Measurements from ENCODE around the gene DPP7.
A peak's percentile ranks its signal among the peaks of the same experiment; 100 is the strongest.
"Not testable (repeated sequence)": the region's sequence is repeated elsewhere in the genome, so short reads cannot be mapped to it uniquely, and the experiment has no call there.

The DPP7 gene

GRCh38 chr9:137128862-137129455 lies 14.4 kb upstream of the DPP7 start:
- peak; percentile 17 for DNase-seq

- peak; percentile 39 for DNase-seq
Measured at GRCh38 chr9:137128158-137128861, 13.8 kb upstream of the DPP7 start.

GRCh38 chr9:137127301-137128157 lies 13.0 kb upstream of the DPP7 start:
- DNase-seq: peak; percentile 28

DNA sequence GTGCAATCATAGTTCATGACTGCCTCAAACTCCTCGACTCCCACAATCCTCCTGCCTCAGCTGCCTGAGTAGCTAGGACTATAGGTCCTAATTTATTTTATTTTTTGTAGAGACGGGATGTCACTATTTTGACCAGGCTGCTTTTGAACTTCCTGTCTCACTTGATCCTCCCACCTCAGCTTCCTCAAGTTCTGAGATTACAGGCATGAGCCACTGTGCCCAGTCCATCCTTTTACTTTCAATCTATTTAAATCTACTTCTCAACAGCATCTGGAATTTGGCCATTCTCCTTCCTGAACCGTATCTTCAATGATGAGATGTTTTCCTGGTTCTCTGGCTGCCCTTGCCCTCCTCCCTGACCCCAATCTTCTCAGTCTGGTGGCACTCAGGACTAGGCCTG lies 12.3 kb upstream of the DPP7 start:
- no peak for DNase-seq

DNA sequence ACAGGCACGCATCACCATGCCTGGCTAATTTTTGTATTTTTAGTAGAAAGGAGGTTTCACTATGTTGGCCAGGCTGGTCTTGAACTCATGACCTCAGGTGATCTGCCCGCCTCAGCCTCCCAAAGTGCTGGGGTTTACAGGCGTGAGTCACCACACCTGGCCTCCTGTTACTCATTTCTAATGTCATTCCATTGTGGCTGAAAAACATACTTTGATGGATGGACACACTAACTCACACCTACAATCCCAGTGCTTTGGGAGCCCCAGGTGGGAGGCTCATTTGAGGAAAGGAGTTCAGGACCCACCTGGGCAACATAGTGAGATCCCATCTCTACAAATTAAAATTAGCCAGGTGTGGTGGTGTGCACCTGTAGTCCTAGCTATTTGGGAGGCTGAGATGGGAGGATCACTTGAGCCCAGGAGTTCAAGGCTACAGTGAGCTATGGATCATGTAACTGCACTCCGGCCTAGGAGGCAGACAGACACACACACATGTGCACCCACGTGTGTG lies 9.5 kb upstream of the DPP7 start:
- not testable (repeated sequence) for DNase-seq

DNA sequence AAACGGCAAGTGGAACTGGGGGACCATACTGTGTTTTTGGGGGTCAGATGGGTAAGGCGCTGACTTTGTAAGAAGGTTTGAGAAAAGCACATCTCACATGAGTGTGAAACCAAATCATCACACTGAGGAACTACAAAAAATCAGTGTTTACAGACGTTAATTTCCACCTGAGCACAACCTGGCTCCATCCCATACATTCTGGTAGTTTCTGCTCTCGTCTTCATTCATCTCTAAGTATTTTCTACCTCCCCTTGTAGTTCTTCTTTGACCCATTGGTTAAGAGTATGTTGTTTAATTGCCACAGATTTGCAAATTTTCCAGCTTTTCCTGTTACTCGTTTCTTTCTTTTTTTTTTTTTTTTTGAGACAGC lies 8.9 kb upstream of the DPP7 start:
- DNase-seq: no peak

- not testable (repeated sequence) for DNase-seq
Measured at GRCh38 chr9:137122796-137123467, 8.4 kb upstream of the DPP7 start.

- DNase-seq: not testable (repeated sequence)
Measured at GRCh38 chr9:137121927-137122795, 7.6 kb upstream of the DPP7 start.

GRCh38 chr9:137118092-137118603 lies 3.6 kb upstream of the DPP7 start:
- not testable (repeated sequence) for DNase-seq

- no peak for DNase-seq
Measured at GRCh38 chr9:137117269-137117731, 2.8 kb upstream of the DPP7 start.

DNA sequence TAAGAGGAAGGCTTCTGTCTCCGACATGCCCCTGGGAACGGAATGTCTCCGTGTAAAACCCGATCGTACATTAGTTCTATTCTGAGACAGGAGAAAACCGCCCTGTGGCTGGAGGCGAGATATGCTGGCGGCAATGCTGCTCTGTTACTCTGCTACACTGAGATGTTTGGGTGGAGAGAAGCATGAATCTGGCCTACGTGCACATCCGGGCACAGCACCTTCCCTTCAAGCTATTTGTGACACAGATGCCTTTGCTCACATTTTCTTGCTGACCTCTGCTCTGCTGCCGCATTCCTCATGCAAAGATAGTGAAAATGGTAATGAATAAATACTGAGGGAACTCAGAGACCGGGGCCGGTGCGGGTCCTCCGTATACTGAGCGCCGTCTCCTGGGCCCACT lies 2.2 kb upstream of the DPP7 start:
- DNase-seq: no peak

GRCh38 chr9:137116027-137116507 lies 1.5 kb upstream of the DPP7 start:
- DNase-seq: no peak

GRCh38 chr9:137115394-137116026 lies 977 bp upstream of the DPP7 start:
- DNase-seq: no peak

DNA sequence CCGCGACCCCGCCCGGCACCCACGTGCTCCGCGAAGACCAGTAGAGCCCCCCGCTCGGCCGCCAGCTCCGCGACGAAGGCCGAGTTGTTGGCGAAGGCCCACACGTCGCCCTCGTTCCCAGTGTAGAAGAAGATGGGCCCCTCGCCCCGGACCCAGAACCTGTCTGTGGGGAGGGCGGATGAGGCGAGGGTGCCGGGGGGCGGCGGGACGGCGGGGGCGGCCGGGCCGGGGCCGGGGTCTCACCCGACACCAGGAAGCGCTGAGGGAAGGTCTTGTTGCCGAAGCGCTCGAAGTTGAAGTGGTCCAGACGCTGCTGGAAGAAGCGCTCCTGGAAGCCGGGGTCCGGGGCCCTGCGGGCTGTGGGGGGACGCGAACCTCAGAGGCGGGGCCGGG lies 317 bp downstream of the DPP7 start:
- DNase-seq: no peak

DNA sequence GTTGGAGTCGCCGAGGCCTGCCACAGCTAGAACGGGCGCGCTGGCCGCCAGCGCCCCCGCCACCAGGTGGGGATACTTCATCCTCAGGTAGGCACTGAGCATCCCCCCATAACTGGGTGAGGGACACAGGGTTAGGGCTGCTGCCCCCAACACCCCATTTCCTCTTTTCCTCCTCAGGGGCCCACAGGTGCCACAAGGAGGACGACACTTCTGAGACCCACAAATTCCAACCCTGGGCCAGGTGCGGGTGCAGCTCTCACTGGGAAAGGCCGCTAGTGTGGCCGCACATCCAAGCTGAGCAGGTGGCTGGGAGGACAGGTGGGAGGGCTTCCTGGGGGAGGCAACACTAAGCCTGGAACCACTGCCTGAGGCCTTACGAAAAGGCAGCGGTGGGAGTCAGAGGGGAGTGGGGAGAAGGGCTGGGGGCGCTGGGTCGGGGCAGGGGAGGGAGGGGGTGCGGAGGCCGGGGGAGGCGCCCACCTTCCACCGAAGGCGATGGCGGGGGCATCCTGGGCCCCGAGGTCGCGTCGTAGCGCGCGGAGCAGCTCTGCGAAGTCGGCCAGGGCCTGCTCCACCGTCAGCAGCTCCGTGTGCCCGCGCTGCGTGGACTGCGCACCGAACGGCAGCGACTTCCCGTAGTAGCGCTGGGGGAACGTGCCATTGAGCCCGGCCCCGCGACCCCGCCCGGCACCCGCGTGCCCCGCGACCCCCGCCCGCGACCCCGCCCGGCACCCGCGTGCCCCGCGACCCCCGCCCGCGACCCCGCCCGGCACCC lies 961 bp downstream of the DPP7 start:
- peak; percentile 37 for DNase-seq

GRCh38 chr9:137112564-137113384 lies 1.8 kb downstream of the DPP7 start:
- DNase-seq: no peak

DNA sequence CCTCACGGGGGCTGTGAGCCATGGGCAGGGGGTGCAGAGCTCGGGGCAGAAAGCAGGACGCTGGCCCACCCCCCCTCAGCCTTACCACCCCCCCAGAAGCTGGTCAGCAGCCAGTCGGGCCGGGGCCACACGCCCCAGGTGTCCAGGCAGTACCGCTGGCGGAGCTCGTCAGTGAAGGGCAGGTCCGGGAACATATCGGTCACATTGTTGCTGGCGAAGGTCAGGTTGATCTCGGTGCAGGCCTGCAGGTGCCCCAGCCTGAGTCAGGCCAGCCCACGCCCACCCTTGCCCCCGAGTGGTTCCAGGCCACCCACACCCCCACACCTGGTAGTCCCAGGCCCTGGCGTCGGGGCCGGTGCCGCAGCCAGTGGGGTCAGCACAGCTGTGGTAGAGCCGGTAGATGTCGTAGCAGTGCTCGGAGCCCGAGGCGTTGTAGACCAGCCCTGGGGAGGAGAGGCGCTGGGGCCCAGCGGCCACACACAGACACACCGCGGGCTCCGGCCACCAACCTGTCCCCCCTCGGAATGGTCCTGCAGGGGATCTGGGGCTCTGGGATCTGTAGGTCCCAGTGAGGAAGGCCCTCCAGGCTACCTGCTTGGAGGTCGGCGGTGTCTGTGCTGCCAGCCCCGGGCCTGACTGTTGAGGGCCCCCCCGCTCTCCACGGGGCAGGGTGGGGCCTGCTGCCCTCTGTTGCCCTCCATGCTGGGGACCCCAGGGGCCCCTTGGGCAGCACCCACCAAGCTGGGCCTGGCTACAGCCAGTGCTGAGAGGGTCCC lies 2.6 kb downstream of the DPP7 start:
- DNase-seq: no peak

Measured in activated naive CD4-positive, alpha-beta T cell treated with Interleukin-2 at 50 U/mL for 16 hours (primary cell).